ENCODE data around the gene PRKAG2.

GRCh38 chr7:151888079-151889067 is 11.5 kb upstream of the PRKAG2 start:
- TF ChIP-seq POLR2A (IDR thresholded peaks at IDR 0.05; ENCODE audit: low read length) (no peak), GATA1 (IDR thresholded peaks at IDR 0.05; ENCODE audit: low read depth, low read length) (no peak)
